Stimulated activated CD8-positive, alpha-beta memory T cell treated with anti-CD3 and anti-CD28 coated beads, Interleukin-4, amount 100 ng/mL, for 1 hour (primary cell): ENCODE data around the gene ZNF212.
A peak's percentile ranks its signal among the peaks of the same experiment; 100 is the strongest.
"Not testable (repeated sequence)": the region's sequence is repeated elsewhere in the genome, so short reads cannot be mapped to it uniquely, and the experiment has no call there.

Experiments used
- DNase-seq, 2 donors: peaks; one replicate each; pipeline ENCODE4 v3.0.0-alpha.2; 2020; ENCODE audit warnings: low read depth in 2 of 2, low spot score in 1 of 2

Gene ZNF212

DNA sequence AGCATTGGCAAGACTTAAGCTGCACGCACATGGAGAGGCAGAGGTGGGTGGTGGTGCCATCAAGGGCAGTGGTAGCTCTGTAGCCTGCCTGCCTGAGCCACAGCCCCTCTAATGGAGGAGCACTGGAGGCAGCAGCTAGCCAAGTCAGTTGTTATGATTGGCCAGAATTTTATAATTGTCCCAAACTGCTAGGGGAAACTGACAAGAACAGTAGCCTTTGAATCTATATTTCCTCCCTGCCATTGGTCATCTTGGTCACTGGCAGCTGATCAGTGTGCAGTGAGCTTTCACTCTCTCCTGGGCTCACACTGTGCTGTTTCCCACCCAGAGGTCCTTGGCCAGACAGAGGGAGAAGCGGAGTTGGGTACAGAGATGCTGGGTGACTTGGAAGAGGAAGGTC, 12.9 kb downstream of the ZNF212 start:
- DNase-seq = no peak

- no peak for DNase-seq
Observed at GRCh38 chr7:149253665-149254064, 14.2 kb downstream of the ZNF212 start.

DNA sequence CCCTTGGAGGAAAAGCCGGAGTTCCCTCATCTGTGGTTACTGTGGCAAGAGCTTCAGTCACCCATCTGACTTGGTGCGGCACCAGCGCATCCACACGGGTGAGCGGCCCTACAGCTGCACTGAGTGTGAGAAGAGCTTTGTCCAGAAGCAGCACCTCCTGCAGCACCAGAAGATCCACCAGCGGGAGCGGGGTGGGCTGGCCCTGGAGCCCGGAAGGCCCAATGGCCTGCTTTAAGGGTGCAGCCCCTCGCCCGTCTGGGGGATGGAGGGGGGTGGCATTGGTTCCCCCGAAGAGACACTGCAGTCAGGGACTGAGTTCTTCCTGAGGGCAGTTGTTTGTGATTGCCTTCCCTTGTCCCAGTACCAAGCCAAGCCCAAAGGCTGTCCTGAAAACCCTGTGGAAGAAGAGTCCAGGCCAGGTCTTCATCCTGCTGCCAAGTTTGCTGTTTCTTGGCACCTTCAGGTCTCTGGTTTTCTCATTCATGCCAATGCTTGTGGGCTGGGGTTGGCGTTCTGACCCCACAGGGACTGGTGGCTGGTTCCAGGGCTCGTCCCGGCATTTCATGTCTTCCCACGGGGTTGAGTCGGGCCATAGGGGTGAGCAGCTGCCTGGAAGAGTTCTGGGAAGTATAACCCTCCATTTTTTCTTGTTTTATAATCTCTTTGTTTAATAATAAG, 14.9 kb downstream of the ZNF212 start:
- DNase-seq = no peak

GRCh38 chr7:149255174-149255573, 15.7 kb downstream of the ZNF212 start:
- no peak for DNase-seq

DNA sequence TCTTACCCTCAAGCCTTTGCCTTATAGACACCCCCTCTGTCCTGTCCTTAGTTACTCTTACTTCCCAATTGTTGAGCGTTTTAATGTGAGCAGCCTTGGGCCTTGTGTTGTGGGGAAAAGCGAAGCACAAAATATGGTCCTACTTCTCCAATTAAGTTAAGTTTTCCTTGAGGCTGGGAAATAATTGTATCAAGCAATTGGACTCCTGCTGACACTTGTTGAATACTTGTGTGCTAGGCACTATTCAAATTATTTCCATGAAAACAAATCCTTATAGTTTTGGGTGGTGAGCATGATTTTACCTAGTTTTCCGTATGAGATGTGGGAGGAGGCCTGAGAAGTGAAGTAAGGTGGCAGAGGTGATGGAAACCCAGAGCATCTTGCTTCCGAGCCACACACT, 17.1 kb downstream of the ZNF212 start:
- no peak for DNase-seq

- no peak for DNase-seq
Observed at GRCh38 chr7:149257146-149257545, 17.7 kb downstream of the ZNF212 start.

GRCh38 chr7:149261316-149261828, 21.9 kb downstream of the ZNF212 start:
- DNase-seq = no peak

GRCh38 chr7:149261829-149262617, 22.6 kb downstream of the ZNF212 start, which contains the start of gene ZNF783:
Gene ZNF783, plus strand, starts transcription at chr7:149262196. Its CDS starts 138 bp downstream, at chr7:149262334.
- DNase-seq = peak; percentile 63 to 68

DNA sequence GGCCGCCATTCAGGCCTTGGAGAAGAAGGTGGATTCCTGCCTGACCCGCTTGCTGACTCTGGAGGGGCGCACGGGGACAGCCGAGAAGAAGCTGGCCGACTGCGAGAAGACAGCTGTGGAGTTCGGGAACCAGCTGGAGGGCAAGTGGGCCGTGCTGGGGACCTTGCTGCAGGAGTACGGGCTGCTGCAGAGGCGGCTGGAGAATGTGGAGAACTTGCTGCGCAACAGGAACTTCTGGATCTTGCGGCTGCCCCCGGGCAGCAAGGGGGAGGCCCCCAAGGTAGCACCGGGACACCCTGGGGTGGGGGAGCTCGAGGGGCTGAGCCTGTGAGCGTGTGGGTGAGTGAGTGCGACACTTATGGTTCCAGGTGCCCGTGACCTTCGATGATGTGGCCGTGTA, 27.0 kb downstream of the ZNF212 start:
- no peak for DNase-seq

- no peak for DNase-seq
Observed at GRCh38 chr7:149267733-149268132, 28.3 kb downstream of the ZNF212 start.

DNA sequence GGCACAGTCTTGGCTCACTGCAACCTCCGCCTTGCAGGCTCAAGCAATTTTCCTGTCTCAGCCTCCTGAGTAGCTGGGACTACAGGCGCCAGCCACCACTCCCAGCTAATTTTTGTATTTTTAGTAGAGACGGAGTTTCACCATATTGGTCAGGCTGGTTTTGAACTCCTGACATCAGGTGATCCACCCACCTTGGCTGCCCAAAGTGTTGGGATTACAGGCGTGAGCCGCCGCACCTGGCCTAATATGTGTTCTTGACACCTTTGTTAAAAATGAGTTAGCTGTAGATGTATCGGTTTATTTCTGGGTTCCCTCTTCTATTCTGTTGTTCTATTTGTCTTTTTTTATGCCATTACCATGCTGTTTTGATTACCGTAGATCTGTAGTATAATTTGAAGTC, 35.0 kb downstream of the ZNF212 start:
- not testable (repeated sequence) for DNase-seq

GRCh38 chr7:149277871-149278270, 38.4 kb downstream of the ZNF212 start:
- DNase-seq = no peak

DNA sequence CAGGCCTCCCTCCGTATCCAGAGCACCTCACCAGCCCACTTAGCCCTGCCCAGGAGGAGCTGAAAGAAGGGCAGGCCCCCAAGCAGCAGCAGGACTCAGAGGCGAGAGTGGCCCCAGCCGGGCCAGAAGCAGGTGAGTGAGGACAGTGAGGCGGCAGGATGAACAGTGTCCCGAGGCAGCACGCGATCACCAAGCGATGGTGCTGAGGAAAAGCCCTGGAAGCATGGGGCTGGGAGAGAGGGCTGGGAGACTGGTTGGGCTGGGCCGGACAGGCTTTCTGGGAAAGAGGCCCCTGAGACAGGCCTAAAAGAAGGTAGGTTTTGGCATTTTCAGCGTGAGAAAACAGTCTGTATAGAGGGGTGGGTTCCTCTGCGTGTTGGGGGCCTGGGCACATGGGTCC, 38.9 kb downstream of the ZNF212 start:
- DNase-seq = no peak

DNA sequence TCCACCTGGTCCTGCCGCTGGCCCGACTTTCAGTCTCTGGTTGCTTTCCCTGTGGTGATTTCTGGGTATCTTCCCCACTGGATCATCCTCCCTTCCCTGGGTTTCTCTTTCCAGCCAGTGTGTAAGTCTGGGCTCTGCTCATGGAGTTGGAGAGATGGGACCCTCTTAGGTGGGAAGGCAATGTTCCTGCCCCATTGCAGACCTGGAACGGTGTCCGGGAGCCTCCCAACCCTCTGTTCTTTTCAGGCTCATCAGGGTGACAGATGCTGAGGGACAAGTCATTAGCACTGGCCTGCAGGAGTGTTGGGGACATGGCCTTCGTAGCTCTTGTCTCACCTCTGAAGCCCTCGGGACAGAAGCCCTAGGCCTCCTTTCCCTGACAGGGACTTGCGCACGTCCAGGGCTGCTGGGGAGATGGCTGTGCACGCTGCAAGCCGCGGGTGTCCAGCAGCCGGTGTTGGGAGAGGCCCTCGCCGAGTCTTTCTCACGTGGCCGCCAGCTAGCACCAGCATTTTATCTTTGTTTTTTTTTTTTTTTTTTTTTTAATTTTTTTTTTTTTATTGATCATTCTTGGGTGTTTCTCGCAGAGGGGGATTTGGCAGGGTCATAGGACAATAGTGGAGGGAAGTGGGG, 39.8 kb downstream of the ZNF212 start:
- no peak for DNase-seq

DNA sequence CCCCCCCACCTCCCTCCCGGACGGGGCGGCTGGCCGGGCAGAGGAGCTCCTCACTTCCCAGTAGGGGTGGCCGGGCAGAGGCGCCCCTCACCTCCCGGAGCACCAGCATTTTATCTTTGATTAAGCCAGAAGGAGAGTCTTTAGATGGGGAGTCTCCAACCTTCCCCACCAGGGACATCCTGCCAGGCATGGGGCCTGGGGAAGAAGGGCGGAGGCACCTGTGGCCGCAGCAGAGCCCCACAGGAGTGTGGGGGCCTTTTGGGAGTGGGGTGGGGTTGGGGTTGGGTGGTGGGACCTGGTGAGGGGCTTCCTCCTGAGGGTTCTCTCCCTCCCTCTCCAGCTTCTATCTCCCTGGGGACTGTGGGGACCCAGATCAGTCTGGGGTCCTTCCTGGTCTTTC, 40.7 kb downstream of the ZNF212 start:
- no peak for DNase-seq

DNA sequence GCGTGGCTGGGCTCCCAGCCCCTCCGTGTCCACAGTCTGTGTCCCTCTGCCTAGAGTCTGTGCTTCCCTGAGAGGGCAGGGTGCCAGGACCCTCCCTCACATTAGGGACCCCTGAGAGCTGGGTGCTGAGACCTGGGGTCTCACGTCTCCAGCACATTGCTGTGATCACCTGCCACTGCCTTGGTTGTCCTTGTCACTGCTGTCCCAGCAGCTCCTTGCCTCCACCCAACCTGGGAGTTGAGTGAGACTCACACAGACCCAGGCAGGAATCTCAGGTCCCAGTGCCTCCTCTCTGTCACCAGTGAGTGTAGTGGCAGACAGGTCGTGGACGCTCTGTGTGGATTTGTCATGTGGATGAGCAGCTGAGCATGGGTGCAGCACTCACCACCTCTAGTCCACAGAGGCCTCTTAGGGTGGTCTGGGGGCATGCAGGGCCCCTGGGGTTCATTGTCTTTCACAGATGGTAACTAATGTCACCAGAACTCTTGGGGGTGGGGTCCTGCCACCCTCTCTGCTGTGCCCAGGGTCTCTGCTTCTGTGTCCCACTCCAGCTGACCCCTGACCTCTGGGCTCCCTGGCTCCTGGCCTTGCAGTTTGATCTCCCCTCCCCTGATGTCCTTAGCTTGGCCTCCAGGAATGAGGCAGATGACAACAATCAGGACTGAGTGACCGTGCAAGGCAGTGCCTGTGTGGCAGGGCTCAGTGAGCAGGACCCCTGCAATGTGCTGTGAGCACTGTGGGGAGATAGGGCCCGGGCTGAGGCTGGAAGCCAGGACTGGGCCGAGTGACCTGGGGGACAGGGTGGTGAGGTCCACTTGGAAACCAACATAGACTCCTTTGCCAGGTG, 41.4 kb downstream of the ZNF212 start:
- no peak for DNase-seq

GRCh38 chr7:149281508-149282330, 42.3 kb downstream of the ZNF212 start:
- no peak for DNase-seq

DNA sequence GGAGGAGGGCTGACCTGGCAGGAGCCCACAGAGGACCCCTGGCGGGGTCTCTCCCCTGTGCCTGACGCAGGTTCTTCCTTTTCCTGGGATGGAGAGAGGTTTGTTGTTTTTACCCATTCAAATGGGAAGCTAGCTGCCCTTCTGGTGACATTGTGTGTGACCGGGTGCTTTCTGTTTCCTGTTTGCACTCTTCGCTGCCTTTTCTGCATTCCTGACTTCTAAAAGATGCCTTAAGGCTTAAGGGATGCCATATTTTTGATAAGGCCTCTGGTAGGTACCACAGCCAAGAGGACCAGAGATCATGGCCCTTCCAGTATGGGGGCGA, 42.8 kb downstream of the ZNF212 start:
- no peak for DNase-seq

GRCh38 chr7:149283321-149283720, 43.9 kb downstream of the ZNF212 start:
- no peak for DNase-seq

DNA sequence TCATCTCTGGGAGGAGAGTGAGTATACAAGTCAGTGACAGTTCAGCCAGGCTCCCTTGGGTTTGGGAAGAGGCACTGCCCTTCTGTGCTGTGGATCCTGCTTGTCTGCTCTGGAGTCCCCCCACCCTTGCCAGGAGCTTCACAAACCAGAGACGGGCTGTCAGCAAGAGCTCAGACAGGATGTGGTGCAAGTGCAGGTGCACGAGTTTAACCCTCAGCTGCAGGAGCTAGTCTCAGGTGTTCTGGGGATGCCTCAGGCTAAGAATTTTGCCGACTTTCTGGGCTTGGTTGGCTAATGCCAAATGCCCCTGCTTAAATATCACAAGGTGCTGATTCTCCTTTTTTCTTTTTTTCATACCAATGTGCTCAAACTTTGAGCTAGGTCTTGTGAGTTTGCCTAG, 44.9 kb downstream of the ZNF212 start:
- no peak for DNase-seq
